Measurements from ENCODE around the gene FAM110D.

Gene FAM110D

DNA sequence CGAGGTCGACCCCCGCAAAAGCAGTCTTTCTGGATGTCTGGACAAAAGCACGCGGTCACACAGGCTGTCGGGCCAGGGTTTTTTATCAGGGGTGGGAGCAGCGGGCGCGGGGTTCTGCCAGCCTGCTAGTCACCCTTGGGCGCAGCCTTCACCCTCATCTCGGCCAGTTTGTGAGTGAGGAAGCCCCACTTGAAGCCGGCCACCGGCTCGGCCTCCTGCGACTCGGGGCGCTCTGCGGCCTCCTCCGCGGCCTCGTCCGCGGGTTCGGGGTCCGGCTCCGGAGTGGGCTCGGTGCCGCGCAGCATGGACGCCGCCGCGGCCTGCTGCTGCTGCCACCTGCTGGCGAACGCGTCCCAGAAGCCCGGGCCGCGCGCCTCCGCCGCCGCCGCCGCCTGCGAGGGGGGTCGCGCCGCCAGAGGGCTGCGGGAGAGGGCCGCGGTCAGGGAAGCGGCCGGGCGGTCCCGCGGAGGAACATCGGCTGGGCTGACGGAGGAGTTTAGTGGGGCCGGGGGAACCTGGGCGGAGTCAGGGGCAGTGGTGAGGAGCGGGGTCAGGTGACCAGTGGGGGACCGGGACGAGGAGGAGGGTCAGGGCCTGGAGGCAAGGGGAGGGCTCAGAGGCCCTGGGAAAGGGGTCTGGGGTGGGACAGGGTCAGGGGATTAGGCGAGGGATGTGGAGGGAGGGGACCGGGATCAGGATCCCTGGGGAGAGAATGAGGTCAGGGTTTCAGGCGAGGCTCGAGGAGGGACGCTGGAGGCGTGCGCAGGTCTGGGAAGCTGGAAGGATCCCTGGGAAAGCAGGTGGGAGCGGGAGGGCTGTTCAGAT is 5.4 kb downstream of the FAM110D start:
- DNase-seq, result no peak

- DNase-seq, result no peak
Observed at GRCh38 chr1:26164861-26165842, 6.3 kb downstream of the FAM110D start.

GRCh38 chr1:26166719-26167281 is 7.9 kb downstream of the FAM110D start:
- no peak for DNase-seq

DNA sequence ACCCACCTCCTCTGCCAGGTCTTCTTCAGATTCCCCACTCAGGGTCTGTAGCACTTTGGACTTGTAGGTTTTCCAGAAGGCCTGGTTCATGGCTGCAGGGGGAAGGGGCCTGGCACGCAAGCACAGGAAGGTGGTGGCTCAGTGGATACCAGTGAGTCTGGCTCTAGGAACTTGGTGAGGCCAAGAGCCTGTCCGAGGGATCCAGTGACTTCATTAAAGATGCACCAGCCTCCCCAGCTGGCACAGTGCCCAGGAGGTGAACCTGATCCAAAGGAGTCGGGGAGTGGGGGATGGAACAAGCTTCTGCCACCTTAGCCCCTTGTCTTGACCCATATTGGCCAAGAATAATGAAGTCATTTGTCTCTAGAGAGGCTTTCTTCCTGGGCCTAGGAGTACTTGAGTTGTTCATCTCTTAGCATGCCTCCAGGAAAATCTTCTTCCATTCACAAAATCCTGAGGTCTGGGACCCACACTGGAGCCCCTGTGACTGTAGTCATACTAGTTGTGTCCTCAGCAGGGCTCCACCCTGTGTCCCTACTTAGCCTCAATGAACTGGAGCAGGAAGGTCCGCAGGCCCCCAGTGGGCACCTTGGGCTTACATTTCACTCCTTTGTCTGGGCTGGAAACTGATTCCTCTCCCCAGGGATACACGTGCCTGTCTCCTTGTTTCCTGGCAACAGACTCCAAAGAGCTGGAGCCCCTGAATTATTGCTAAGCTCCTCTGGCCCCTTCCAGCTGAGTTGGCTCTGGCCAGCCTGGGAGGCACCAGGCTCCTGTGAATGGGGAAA is 9.7 kb downstream of the FAM110D start, which contains the start of gene C1orf232:
Gene C1orf232 (minus strand): TSS at position 554 of the 788 bp plus-strand sequence. CDS start 464 bp downstream, at position 90.
- DNase-seq, result no peak

- no peak for DNase-seq
Observed at GRCh38 chr1:26169198-26169554, 10.3 kb downstream of the FAM110D start.

- no peak for DNase-seq
Observed at GRCh38 chr1:26169669-26170471, 11.0 kb downstream of the FAM110D start, which contains the start of gene ZNF593. TSS of gene ZNF593 (plus strand) at chr1:26169908. CDS start at chr1:26169984, 76 bp downstream.

GRCh38 chr1:26170472-26170821 is 11.6 kb downstream of the FAM110D start:
- DNase-seq, result no peak

GRCh38 chr1:26171084-26172072 is 12.5 kb downstream of the FAM110D start, which contains the start of gene ZNF593OS:
TSS of gene ZNF593OS (minus strand) at chr1:26171832. CDS start at chr1:26171661, 171 bp downstream.
- no peak for DNase-seq

DNA sequence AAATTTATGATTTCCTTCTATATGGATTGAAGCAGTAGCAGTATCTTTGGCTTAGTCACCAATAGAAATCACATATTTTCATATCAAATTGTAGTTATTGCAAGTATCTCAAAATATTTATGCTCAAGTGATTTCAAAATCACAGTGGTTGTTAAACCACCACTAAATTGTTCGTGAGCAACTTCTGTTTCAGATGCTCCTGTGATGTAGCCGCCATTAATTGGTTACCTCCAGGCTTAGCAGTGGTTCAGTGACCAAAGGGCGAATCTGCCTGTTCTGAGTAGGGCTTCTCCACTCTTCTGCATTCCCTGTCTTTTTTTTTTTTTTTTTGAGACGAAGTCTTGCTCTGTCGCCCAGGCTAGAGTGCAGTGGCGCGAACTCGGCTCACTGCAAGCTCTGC is 16.5 kb downstream of the FAM110D start:
- no peak for DNase-seq

GRCh38 chr1:26177182-26177684 is 18.4 kb downstream of the FAM110D start, which contains the start of gene CNKSR1:
TSS of gene CNKSR1 (plus strand) at chr1:26177491. CDS start at chr1:26177548, 57 bp downstream.
- DNase-seq, result no peak

DNA sequence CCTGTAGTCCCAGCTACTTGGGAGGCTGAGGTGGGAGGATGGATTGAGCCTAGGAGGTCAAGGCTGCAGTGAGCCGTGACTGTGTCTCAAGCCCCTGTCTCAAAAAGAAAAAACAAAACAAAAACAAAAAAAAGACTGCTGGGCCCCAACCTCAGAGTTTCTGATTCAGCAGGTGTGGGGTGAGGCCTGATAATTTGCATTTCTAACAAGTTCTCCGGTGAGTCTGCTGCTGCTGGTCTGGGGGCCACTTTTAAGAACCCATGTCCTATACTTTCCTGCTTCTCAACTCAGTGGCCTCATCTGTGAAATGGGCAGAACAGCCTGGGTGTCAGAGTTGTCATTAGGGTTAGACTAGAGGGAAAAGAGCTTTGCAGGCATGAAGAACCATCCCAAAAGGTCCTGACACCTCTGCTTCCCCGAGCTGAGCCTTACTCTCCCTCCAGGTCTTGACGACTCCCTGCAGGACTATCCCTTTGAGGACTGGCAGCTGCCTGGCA is 21.2 kb downstream of the FAM110D start:
- no peak for DNase-seq

DNA sequence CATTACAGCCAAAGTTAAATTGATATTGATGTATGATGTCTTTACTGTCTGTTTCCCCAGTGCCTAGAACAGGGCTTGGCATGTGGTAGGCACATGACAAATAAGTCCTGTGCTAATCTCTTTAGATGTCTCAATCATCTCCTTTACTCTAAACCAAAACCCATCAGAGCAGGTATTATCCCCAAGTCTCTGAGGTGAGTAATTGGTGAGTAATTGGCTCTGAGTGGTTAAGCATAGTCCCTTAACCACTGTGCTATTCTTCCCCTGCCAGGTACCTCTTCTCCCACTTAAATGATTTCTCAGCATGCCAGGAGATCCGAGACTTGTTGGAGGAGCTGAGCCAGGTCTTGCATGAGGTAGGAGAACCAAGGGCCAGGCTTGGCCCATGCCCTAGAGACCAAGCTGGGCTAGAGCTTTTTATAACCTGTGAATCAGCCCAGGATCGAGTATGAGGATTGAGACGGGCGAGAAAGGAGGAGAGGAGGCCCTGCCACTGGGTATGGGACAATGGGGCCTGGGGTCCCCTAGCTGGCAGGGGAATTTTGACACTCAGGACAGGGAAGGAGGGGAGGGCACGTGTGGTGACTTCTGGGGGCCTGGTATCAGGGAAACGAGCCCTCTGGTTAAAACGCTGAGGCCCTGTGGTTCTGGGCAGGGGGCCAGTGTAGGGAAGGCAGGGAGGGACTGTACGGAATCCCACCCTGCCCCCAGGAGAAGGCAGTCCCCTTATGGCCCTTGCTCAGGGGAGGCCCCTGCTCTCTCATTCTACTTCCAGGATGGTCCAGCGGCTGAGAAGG is 22.9 kb downstream of the FAM110D start:
- DNase-seq, result no peak

DNA sequence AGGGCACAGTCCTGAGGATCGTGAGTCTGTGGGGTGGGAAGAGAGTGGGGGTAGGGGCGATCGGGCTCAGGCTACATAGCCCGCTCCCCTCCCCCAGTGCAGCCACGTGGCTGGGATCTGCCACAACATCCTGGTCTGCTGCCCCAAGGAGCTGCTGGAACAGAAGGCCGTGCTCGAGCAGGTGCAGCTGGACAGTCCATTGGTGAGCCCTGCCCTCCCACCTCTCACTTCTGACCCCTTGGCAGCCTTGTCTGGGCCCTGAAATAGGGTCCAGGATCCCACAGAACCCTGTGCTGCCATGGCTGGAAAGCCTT is 23.5 kb downstream of the FAM110D start:
- no peak for DNase-seq

- no peak for DNase-seq
Observed at GRCh38 chr1:26184086-26184485, 25.2 kb downstream of the FAM110D start.

- DNase-seq, result no peak
Observed at GRCh38 chr1:26184883-26185282, 26.0 kb downstream of the FAM110D start.

GRCh38 chr1:26187882-26188281 is 29.0 kb downstream of the FAM110D start:
- DNase-seq, result no peak

DNA sequence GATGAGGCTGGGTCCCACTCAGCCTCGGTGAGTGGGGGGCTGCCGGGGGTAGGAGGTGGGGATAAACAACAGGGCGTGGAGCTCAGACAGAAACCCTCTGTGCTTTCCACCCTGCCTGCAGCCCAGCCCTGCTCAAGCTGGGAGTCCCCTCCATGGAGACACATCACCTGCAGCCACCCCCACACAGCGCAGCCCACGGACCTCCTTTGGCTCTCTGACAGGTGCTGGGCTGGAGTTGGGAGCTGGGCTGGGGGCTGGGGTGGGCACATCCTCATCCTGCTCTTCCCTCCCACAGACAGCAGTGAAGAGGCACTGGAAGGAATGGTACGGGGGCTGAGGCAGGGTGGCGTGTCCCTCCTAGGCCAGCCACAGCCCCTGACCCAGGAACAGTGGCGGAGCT is 29.6 kb downstream of the FAM110D start:
- no peak for DNase-seq

GRCh38 chr1:26189331-26189730 is 30.5 kb downstream of the FAM110D start:
- DNase-seq, result no peak

DNA sequence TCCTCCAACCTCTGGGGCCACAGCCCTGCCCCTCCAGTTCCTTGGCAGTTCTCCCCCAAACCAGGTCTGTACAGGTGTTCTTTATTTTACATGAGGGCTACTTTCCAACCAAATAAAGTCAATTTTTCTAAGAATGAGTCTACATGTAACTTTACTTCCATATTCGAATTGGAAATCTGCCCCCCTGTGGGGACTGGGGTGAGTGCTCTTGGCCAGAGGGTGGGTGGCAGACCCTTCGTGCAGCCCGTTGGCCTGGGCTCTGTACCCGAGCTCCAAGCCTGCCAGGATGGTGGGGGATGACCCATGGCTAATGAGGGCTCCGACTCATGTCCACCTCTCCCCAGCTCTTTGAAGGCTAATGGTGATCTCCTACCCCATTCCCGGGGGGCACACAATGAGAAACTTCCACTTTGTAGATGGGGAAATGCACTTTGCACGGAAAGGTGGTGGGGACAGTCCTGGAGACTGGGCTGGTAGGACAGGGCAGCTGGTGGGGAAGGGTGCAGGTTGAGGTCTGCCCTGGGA is 30.9 kb downstream of the FAM110D start:
- DNase-seq, result no peak
